Measurements from ENCODE around the gene ANK3.

The ANK3 gene

GRCh38 chr10:59977486-59977885, 412.2 kb downstream of the ANK3 start:
- no peak for DNase-seq (ENCODE audit: low spot score)

DNA sequence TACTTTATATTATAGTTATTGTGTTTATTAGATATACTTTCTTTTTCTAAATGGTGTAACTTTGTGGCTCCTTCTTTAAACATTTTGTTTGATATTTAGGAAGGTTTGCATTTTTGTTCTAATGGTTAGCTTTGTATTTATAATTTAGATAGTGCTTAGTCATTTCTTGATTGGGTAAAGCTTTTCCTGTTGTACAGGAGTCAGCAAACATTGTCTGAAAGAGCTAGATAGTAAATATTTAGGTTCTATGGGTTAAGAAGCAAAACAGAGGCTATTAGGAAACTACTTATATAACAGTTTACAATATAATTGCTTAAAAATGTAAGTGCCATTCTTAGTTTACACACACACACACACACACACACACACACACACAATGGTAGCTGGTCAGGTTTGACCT, 412.8 kb downstream of the ANK3 start:
- DNase-seq (ENCODE audit: low spot score) = no peak

Measured in HuH-7 (cell line).